ENCODE data around the gene USP28.

- TF ChIP-seq CTCF (IDR thresholded peaks at IDR 0.05) = no peak
- no peak for TF ChIP-seq POLR2A (IDR thresholded peaks at IDR 0.05)
Measured at GRCh38 chr11:113885897-113886296, 10.5 kb upstream of the USP28 start.
